HepG2 (cell line): ENCODE results near the gene CSNK2B. TPM values are rescaled to one million over a fixed set of nuclear protein-coding genes. Genes with fewer than 3 reads are reported as not detected.
A peak's percentile ranks its signal among the peaks of the same experiment; 100 is the strongest.

ENCODE experiments used
- AGO2 ChIP-seq: fragments of 200-400 bp; formaldehyde crosslinking; optimal IDR thresholded peaks from 2 replicates; pipeline ENCODE3; 2017; ENCODE audit warnings: mild to moderate bottlenecking, low read depth, low read length, moderate library complexity
- ARNTL ChIP-seq: sonication (generic); formaldehyde crosslinking; IDR thresholded peaks from 2 replicates; pipeline ENCODE4 v1.4.0; 2020; ENCODE audit warnings: mild to moderate bottlenecking, missing genetic modification reagents
- DRAP1 ChIP-seq: IDR thresholded peaks from 2 replicates; pipeline ENCODE4 v1.6.1; 2016; ENCODE audit warnings: missing genetic modification reagents, missing compliant biosample characterization
- E2F5 ChIP-seq: sonication (generic); formaldehyde crosslinking; conservative IDR thresholded peaks from 2 replicates; pipeline ENCODE4 v1.4.0; 2020; ENCODE audit warnings: missing genetic modification reagents
- FUBP1 ChIP-seq: sonication (generic); formaldehyde crosslinking; IDR thresholded peaks from 2 replicates; pipeline ENCODE4 v1.5.1; 2020; ENCODE audit warnings: missing genetic modification reagents, mild to moderate bottlenecking, borderline replicate concordance
- GATAD1 ChIP-seq: IDR thresholded peaks from 2 replicates; pipeline ENCODE4 v1.6.1; 2016; ENCODE audit warnings: missing genetic modification reagents, missing compliant biosample characterization
- MED1 ChIP-seq: sonication (generic); formaldehyde crosslinking; IDR thresholded peaks from 2 replicates; pipeline ENCODE4 v1.4.0; 2020; ENCODE audit warnings: missing genetic modification reagents
- MYC ChIP-seq: sonication (generic); formaldehyde crosslinking; IDR thresholded peaks from 2 replicates; pipeline ENCODE4 v1.9.0; 2021; ENCODE audit warnings: missing genetic modification reagents, borderline replicate concordance
- NR2F1 ChIP-seq, 2 experiments: fragments of 450-650 bp in 1 of 2; formaldehyde crosslinking in 1 of 2; IDR thresholded peaks; 2 replicates each; pipeline versions ENCODE4 v1.5.0 to v1.6.1; 2016 to 2020; ENCODE audit warnings: mild to moderate bottlenecking in 1 of 2, missing compliant biosample characterization in 1 of 2, missing genetic modification reagents in 1 of 2, moderate library complexity in 1 of 2
- SIX4 ChIP-seq: sonication (generic); formaldehyde crosslinking; IDR thresholded peaks from 2 replicates; pipeline ENCODE4 v1.4.0; 2020; ENCODE audit warnings: missing genetic modification reagents
- SOX5 ChIP-seq: IDR thresholded peaks from 2 replicates; pipeline ENCODE4 v1.6.1; 2016; ENCODE audit warnings: borderline replicate concordance
- TCF7L2 ChIP-seq: IDR thresholded peaks from 2 replicates; pipeline ENCODE4 v1.6.1; 2011; ENCODE audit warnings: mild to moderate bottlenecking, low read depth, low read length, moderate library complexity
- ZFP36L1 ChIP-seq: sonication (generic); formaldehyde crosslinking; IDR thresholded peaks from 2 replicates; pipeline ENCODE4 v1.8.0; 2022; ENCODE audit warnings: mild to moderate bottlenecking, missing genetic modification reagents, moderate library complexity
- ZFP82 ChIP-seq: sonication (generic); formaldehyde crosslinking; IDR thresholded peaks from 2 replicates; pipeline ENCODE4 v1.5.1; 2020; ENCODE audit warnings: mild to moderate bottlenecking, missing genetic modification reagents, borderline replicate concordance
- ZNF180 ChIP-seq: sonication (generic); formaldehyde crosslinking; IDR thresholded peaks from 2 replicates; pipeline ENCODE4 v1.4.0; 2020; ENCODE audit warnings: low read depth, missing genetic modification reagents, borderline replicate concordance
- ZNF772 ChIP-seq: sonication (generic); formaldehyde crosslinking; IDR thresholded peaks from 2 replicates; pipeline ENCODE4 v1.5.0; 2020; ENCODE audit warnings: mild to moderate bottlenecking, missing genetic modification reagents
- polyA plus RNA-seq, 8 experiments: library from polyadenylated mRNA; depleted of rRNA in 3 of 8; stranded (reverse) in 7 of 8; unstranded in 1 of 8; fragments of >200 nt; fragmentation: Illumina TruSeq in 4 of 8; extraction: Trizol in 4 of 8; gene quantifications; 2 replicates each; pipeline versions ENCODE4 v1.2.1 to v1.2.3, GENCODE V29; 2011 to 2016; ENCODE audit warnings: low read depth in 4 of 8, missing spikeins in 1 of 8, mixed read lengths in 1 of 8; ENCODE audit not compliant: insufficient read depth in 1 of 8
- total RNA-seq, 5 experiments: library from RNA; depleted of rRNA; stranded (reverse); fragments of >200 nt; fragmentation: Illumina TruSeq; extraction: Trizol; gene quantifications; 2 replicates each; pipeline ENCODE4 v1.2.3, GENCODE V29; 2016; ENCODE audit warnings: low read depth in 1 of 5
- TF ChIP-seq, protein P1 (sequence below): sonication (generic); formaldehyde crosslinking; IDR thresholded peaks from 2 replicates; pipeline ENCODE4 v1.4.0; 2020; ENCODE audit warnings: low read depth, mild to moderate bottlenecking, missing genetic modification reagents
- TF ChIP-seq, protein P2 (sequence below): sonication (generic); formaldehyde crosslinking; IDR thresholded peaks from 2 replicates; pipeline ENCODE4 v1.8.1; 2022; ENCODE audit warnings: low read depth, mild to moderate bottlenecking, missing genetic modification reagents
- TF ChIP-seq, protein P3 (sequence below): sonication (generic); formaldehyde crosslinking; IDR thresholded peaks from 2 replicates; pipeline ENCODE4 v1.8.0; 2022; ENCODE audit warnings: low read depth, missing genetic modification reagents

CSNK2B gene
- total and polyA plus RNA-seq, 2 of the 13 experiments (the other 11 are each of a cell fraction or from before 2014, with no cell fraction given) = 111 to 296 TPM

DNA sequence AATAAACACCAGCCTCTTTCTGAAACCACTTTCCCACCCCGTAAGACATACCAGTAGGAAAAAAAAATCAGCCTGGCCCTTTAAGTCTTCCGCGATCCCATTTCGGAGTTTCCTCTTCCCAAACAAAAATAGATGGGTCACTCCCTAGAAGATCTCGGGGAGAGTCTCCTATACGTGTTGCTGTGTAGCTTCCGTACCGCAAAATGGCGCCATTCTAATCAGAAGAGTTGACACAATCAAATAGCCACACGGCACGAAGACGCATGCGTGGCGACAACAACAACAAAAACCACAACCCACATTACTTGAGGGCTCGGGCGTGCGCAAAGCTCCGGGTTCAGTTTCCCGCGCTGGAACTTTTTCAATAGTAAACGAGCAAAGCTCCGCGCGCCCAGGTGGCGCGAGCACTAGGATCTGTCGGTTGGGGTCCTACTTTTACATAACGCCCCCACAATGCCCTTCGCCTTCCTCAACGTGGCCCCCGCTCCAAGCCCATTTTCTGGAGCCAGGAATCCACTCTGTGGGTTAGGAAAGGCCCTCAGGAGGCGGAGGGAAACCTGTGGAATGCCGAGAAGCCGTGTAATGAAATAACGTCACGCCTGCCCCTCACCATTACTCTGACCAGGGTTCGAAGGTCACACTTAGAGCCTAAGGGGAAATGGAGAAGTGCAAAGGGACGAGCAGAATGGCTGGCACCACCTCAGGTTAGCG is 935 bp upstream of the CSNK2B start, which contains the start of gene GPANK1 (continued):
- TF ChIP-seq MED1 (CRISPR knock-in tag) = peak; percentile 76
- no peak for TF ChIP-seq TCF7L2
- no peak; the same call in 1 of the 2 replicates for TF ChIP-seq SOX5 (CRISPR knock-in tag)
- TF ChIP-seq, protein P1, sequence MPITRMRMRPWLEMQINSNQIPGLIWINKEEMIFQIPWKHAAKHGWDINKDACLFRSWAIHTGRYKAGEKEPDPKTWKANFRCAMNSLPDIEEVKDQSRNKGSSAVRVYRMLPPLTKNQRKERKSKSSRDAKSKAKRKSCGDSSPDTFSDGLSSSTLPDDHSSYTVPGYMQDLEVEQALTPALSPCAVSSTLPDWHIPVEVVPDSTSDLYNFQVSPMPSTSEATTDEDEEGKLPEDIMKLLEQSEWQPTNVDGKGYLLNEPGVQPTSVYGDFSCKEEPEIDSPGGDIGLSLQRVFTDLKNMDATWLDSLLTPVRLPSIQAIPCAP (CRISPR knock-in tag) = no peak
- peak; percentile 60; the same call in 1 of the 2 replicates for TF ChIP-seq ZNF772 (CRISPR knock-in tag)
- TF ChIP-seq DRAP1 (CRISPR knock-in tag) = peak; percentile 64
- peak; percentile 4 for TF ChIP-seq ZFP36L1
- TF ChIP-seq SIX4 = no peak
- TF ChIP-seq ZNF180 (CRISPR knock-in tag) = no peak
- peak; percentile 54 for TF ChIP-seq AGO2
- peak; percentile 71 for TF ChIP-seq GATAD1
- TF ChIP-seq E2F5 (CRISPR knock-in tag) = peak; percentile 89; the same call in 1 of the 2 replicates
- peak; percentile 21; the same call in 1 of the 2 replicates for TF ChIP-seq ARNTL (CRISPR knock-in tag)
- 0 out of 4 replicates have a peak, but pooled peaks of 1 of the 2 experiments have one; percentile 17 for TF ChIP-seq NR2F1 (CRISPR knock-in tag; IDR thresholded peaks at IDR 0.05)
- peak; percentile 90 for TF ChIP-seq ZFP82
- peak; percentile 87 for TF ChIP-seq MYC (CRISPR knock-in tag)
- TF ChIP-seq, protein P2, sequence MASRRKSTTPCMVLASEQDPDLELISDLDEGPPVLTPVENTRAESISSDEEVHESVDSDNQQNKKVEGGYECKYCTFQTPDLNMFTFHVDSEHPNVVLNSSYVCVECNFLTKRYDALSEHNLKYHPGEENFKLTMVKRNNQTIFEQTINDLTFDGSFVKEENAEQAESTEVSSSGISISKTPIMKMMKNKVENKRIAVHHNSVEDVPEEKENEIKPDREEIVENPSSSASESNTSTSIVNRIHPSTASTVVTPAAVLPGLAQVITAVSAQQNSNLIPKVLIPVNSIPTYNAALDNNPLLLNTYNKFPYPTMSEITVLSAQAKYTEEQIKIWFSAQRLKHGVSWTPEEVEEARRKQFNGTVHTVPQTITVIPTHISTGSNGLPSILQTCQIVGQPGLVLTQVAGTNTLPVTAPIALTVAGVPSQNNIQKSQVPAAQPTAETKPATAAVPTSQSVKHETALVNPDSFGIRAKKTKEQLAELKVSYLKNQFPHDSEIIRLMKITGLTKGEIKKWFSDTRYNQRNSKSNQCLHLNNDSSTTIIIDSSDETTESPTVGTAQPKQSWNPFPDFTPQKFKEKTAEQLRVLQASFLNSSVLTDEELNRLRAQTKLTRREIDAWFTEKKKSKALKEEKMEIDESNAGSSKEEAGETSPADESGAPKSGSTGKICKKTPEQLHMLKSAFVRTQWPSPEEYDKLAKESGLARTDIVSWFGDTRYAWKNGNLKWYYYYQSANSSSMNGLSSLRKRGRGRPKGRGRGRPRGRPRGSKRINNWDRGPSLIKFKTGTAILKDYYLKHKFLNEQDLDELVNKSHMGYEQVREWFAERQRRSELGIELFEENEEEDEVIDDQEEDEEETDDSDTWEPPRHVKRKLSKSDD = peak; percentile 34
- TF ChIP-seq, protein P3, sequence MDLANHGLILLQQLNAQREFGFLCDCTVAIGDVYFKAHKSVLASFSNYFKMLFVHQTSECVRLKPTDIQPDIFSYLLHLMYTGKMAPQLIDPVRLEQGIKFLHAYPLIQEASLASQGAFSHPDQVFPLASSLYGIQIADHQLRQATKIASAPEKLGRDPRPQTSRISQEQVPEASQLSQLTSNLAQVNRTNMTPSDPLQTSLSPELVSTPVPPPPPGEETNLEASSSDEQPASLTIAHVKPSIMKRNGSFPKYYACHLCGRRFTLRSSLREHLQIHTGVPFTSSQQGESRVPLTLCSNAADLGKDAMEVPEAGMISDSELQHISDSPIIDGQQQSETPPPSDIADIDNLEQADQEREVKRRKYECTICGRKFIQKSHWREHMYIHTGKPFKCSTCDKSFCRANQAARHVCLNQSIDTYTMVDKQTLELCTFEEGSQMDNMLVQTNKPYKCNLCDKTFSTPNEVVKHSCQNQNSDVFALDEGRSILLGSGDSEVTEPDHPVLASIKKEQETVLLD (CRISPR knock-in tag) = peak; percentile 82
- TF ChIP-seq FUBP1 = 0 out of 2 replicates have a peak, but pooled peaks have one; percentile 42
